HG03575 (cell line): Measurements from ENCODE around the gene PSMD13.
"Not testable (repeated sequence)": the region's sequence is repeated elsewhere in the genome, so short reads cannot be mapped to it uniquely, and the experiment has no call there.

Experiments
- ATAC-seq: cut with Tn5 transposase; IDR thresholded peaks from one replicate; pipeline ENCODE4 v1.9.1; 2021; ENCODE audit not compliant: unreplicated experiment, insufficient number of reproducible peaks, low FRiP score; ENCODE audit errors: extremely low read depth

The PSMD13 gene

GRCh38 chr11:280706-281485 is 44.1 kb downstream of the PSMD13 start:
- ATAC-seq: no peak

GRCh38 chr11:281486-282161 is 44.8 kb downstream of the PSMD13 start:
- ATAC-seq: no peak

GRCh38 chr11:282171-282570 is 45.4 kb downstream of the PSMD13 start:
- no peak for ATAC-seq

GRCh38 chr11:282630-283360 is 46.0 kb downstream of the PSMD13 start:
- ATAC-seq: no peak

- no peak for ATAC-seq
Measured at GRCh38 chr11:283405-284104, 46.8 kb downstream of the PSMD13 start.

- ATAC-seq: no peak
Measured at GRCh38 chr11:284105-285020, 47.6 kb downstream of the PSMD13 start.

GRCh38 chr11:285021-285893 is 48.5 kb downstream of the PSMD13 start:
- no peak for ATAC-seq

- ATAC-seq: no peak
Measured at GRCh38 chr11:285894-286220, 49.1 kb downstream of the PSMD13 start.

- ATAC-seq: not testable (repeated sequence)
Measured at GRCh38 chr11:286977-287820, 50.4 kb downstream of the PSMD13 start.

GRCh38 chr11:287821-288477 is 51.2 kb downstream of the PSMD13 start:
- no peak for ATAC-seq

GRCh38 chr11:288478-289397 is 52.0 kb downstream of the PSMD13 start, which contains the start of gene PGGHG:
Gene PGGHG (plus strand): TSS chr11:289126. CDS start chr11:289817, 691 bp downstream.
- ATAC-seq: no peak

GRCh38 chr11:289398-289711 is 52.6 kb downstream of the PSMD13 start:
- no peak for ATAC-seq

- no peak for ATAC-seq
Measured at GRCh38 chr11:289712-290620, 53.2 kb downstream of the PSMD13 start.

GRCh38 chr11:290621-291231 is 54.0 kb downstream of the PSMD13 start:
- ATAC-seq: no peak
